Suppressor macrophage (primary cell): ENCODE results near the gene ENC1.

ENCODE experiments used
- DNase-seq, 4 experiments: peaks; one replicate each; pipeline ENCODE4 v3.0.0-alpha.2; 2020 to 2022

Gene ENC1

DNA sequence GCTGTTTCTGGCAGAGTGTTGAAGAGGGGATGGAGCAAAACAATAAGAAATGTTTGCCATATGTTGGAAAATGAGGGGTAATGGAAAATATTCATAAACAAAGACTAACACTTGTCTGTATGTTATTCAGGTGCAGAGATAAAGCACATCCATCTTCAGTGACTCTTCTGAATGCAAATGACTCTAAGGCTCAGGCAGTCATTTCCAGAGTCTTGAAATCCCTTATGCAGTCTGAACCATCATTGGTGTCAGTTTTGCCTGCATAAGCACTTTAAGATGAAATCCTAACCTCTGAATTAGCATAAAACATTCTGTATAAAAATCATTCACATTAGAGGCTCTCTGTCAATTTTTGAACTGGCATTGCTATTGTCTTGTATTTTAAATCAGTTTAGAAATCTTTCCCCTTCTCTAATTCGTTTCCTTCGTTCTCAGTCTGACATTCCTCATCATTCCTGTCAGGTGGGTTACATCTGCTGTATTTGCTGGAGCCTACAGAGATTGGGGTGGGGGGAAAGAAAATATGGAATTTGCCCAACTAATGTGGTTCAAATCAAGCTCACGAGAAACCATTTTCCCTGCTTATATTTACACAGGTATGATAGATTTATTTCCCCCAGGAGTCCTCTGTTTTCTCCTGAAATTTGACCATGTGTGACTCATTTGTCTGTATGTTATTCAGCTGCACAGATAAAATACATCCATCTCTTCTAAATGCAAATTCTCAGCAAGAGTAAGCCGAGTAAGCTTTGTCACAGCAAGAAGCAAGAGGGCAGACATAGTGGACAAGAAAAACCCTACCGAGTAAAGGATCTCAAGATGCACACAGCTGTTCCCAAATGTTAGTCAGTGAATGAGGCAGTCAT is 31.6 kb downstream of the ENC1 start:
- DNase-seq: no peak

DNA sequence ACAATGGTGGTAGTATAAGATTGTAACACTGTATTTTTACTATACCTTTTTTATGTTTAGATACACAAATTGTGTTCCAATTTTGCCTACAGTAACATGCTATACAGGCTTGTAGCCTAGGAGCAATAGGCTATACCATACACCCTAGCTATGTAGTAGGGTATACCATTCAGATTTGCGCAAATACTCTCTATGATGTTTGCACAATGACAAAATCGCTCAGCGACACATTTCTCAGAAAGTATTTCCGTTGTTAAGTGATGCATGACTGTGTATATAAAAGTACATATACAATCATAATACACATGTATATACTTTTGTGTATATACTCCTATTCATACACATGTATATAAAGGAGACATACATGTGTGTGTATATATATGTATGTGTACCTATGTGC is 34.8 kb downstream of the ENC1 start:
- DNase-seq: no peak

DNA sequence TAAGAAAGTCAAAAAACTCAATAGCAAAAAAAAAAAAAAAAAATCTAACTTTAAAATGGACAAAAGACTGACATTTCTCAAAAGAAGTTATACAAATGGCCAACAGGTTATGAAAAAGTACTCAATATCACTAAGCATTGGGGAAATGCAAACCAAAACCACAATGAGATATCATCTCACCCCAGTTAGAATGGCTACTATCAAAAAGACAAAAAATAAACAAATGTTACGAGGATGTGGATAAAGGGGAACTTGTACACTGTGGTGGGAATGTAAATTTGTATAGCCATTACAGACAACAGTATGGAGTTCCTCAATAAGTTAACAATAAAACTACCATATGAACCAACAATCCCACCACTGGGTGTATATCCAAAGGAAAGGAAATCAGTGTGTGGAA is 37.2 kb downstream of the ENC1 start:
- peak in 2 of 4 experiments; percentile 7 to 25 for DNase-seq

DNA sequence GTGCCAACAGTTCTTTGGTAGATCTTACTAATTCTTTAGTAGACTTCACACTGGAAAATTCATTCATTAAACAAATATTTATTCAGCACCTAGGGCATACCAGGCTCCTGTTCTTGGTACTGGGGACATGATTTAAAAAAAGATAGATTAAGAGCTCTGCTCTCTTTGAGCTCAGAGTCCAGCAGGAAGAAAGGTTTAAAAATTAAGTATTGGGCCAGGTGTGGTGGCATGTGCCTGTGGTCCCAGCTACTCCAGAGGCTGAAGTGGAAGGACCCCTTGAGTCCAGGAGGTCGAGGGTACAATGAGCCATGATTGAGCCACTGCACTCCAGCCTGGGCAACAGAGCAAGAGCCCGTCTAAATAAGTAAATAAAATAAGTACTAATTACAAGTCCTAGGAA is 41.4 kb downstream of the ENC1 start:
- no peak for DNase-seq

DNA sequence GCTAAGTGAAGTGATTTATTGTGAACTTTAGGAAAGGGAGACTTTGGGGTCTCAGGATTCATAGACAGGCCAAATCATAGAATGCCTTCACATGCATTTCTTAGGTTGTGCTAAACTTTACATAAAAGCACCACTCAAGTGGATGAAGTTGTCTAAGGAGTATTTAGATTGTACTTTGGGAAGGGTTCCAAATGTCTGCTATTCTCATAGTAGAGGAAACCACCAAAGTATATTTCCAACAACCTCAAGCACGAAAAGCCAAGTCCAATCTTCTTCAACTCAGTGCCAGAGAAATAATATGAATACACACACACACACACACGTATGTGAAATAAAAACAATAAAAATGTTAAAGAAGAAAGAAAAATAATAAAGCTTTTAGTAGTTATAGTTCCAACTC is 41.8 kb downstream of the ENC1 start:
- DNase-seq: no peak

DNA sequence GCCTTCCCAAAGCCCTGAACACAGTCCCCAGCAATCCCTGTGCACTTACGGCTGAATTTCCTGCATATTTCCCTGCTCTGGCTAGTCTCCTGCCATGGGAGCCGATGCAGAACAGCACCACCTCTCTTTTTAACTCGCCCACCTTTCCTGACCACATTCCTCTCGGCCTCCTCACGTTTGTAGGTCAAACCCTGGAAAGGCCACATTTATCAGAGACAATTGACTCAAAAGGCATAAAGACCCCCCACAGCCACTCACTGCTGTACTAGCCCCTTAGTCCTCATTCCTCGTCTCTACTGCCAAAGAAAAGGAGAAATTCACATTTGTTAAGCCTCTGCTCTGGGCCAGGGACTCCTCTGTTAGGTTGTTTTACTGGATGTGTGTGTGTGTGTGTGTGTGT is 43.6 kb downstream of the ENC1 start:
- DNase-seq: no peak

DNA sequence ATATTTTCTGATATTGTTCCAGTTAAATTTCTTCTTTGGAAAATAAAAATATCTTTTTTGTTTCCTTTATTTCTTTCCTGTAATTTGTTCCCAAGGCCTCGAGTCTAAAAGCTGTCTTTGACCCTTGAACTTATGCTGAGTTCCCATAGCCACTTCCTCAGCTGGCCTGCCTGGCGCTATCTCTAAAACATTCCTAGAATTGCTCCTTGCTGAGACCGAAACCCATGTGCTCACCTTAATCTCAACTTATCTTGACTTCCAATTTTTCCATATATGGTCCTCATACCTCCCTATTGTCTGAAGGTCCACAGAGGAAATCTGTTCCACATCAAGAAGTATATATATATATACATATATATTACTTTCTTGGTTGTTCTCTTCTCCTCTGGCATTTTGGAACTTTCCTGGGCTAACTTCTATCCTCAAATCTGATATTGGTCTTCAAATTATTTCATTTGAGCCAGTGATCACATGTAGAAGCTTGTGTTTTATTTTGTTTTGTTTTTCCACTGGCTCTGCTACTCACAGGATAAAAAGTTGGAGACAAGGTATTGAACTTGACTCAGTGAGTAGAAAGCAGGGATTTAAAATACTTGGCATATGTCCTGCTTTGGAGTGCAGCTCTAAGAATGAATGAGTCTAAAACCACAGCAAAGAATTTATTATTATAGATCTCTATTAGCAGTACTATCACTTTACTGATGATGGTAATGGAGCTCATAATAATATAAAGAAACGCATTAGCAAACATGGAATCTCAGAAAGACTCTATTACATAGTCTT is 45.2 kb downstream of the ENC1 start:
- no peak for DNase-seq

DNA sequence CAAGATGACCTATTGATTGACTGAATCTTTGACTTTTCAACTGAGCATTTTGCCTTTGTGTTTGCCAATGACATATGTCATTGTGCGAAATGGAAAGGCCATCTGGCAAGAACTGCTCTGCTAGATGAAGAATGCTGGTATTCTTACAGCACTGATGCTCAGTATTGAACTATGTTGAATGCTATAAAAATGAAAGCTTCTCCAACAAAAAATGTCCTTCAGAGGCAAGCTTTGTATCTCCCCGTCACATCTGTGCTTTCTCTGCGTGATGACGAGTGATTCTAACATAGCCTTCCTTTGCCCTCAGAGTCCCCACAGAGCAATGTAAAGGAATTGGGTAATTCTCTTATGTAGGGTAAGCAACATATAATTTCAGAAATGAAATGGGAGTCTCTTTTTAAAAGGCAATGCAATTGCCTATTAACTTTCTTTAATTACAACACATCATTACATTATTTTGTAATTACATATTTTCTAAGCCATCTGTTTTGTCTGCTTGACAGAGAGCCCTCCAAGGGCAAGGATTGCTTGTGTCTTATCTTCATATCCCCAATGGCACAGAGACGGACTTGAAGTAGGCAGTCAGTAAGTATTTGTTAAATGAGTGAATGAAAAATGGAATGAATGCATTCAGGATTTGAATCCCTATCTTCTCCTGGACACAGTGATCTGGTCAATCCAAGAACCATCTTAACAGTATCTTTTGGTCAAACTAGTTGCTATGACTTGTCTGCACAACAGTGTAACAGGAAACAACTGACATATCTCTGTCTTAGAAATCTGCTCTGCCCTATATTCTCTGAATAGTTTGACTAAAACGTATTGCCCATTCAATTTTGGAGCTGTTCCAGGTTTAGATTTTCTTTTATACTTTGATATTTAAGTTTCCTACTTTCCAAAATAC is 46.1 kb downstream of the ENC1 start:
- DNase-seq: no peak

DNA sequence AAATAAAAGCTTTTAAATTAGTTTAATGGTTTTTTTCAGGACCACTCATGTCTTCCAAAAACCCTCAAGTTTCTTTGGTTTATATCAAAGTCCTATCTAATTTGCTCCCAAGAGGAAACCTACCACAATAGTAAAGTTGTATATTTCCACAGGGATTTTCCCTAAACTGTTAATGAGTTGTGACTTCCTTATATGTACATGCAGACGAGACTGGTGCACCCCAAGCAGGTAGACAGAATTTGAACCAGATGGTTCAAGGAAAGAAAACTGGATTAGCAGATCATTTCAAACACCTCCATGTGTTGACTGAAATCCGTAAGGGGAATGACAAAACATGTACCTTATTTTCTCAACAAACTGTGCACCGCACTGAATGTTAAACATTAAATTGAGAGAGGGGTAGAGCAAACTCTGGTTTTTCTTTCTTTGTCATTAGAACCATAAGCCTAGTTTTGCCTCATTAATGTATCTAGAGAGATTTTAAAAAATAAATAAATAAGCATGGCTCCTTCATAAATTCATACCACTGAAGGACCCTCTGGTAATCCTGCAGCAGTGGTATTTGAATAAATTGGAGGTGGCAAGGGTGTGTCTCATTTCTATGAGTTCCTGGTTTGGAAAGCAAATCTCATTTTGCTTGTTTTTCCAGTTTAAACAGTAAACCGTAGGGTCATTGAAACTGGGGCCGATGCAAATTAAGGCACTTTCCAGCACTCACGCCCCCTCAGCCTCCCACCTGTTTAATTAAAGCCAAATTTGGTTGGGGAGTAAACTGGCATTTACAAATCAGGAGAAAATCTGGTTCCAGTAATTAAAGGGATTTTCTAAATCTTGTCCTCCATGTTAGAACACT is 51.1 kb downstream of the ENC1 start:
- no peak for DNase-seq

DNA sequence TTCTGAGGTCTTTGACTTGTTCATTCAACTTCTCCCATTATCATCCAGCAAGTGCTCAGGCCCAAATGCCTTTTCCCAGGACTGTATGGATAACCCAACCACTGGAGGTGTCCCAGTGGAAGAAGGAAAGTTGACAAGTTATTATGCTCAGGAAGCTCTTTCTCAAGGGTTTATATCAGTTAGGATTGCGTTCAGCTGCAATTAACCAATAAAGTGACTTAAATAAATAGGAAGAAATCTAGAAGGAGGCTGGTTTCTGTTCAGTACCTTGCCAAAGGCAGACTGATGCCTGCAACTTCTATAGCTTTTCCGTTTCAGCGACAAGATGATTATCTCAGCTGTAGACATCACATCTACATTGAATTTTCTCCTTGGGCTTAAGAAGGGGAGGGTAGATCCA is 52.1 kb downstream of the ENC1 start:
- no peak for DNase-seq

DNA sequence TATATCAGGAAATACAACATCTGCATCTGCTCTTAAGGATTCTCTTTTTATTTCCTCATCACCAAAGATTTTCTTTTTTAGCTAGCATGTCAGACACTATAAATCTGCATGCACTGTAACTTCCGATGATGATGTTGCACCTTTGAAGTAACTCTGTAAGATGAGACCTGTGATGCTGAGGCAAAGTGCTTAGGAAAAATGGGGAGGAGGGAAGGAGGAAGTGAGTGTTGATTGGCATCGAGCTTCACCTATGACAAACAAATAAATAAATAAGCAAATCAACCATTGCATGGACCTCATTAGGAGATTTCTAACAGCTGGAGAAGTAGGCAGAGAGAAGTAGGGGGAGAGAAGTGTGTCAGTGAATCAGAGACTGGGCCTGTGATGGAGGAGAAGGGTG is 52.6 kb downstream of the ENC1 start:
- DNase-seq: no peak

DNA sequence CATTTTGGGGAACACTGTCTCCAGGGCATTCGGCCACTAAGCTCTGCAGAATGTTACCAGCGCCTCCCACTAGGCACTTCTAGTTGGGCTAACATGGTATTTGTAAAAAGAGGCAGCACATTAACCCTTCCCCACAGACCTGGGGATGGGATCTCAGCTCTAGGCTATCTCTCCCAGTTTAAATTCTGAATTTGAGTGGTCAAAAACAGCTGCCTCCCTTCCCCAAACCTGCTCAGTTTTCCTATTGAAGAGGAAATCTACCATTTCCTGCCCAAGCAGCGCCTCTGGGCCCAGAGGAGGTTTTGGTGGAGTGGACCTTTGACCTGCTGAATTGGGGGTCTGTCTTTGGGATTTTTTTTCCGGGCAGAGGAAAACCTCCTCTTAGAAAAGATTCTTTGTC is 53.2 kb downstream of the ENC1 start:
- DNase-seq: peak in 1 of 4 experiments; percentile 12

DNA sequence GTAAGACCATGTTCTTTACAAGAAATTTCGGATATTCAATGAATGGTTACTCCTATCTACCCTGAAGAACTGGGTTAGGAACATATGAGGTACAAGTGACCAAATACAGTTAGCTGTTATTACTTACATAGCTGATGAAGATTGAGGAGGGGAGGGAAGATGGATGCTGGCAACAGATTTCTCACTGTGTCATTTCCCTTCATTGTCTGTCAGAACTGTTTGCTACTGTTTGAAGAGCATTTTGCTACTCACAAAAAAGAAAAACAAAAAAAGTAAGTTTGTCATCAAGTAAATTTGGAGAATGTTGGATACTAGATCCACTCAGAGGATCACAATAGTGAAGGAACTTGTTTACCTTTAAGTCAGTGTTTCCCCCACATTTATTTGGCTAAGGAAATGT is 53.7 kb downstream of the ENC1 start:
- DNase-seq: no peak

DNA sequence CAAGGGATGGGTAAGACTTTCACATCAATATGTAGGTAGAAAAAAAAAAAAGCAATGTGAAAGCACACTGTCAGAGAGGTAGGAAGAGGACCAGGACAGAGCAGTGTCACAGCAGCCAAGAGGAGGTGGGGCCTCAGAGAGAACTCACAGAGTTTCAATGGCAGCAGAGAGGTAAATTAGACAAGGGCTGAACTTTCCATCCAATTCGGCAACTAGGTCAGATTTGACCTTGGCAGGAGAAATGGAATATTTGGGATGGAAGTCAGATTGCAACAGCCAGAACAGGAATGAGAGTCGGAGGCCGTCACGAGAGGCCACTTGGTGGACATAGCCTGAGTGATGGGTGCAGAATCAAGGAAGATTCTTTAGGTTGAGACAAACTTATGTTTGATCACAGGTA is 57.7 kb downstream of the ENC1 start:
- DNase-seq: no peak

DNA sequence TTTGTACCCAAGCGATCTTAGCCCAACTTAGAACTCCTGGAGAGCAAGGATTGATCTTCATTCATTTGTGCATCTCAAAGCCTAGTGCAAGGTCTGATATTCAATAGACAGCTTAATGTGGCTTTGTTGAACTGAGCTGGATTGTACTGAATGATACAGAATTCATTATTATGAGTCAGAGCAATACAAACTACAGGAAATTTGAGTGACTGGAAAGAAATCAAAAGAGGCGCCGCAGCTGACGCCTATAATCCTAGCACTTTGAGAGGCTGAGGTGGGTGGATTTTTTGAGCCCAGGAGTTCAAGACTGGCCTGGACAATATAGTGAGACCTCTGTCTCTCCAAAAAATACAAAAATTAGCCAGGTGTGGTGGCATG is 58.6 kb downstream of the ENC1 start:
- DNase-seq: no peak

DNA sequence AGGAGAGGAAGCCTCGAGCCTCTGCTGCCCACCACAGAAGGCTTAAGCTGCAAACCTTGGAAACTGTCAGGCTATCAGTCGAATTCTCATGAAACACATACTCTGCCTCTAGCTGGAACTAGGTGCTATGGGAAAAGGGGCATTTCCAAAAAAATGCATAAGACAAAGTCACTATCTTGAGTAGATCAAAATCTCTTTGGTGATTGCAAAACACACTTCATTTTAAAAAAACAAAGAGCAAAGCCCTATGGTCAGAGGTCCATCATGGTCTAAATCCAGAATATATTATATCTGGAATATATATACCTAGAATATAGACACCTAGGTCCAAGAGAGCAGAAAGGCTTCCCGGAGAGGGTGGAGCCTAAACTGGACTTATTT is 59.8 kb downstream of the ENC1 start:
- no peak for DNase-seq

DNA sequence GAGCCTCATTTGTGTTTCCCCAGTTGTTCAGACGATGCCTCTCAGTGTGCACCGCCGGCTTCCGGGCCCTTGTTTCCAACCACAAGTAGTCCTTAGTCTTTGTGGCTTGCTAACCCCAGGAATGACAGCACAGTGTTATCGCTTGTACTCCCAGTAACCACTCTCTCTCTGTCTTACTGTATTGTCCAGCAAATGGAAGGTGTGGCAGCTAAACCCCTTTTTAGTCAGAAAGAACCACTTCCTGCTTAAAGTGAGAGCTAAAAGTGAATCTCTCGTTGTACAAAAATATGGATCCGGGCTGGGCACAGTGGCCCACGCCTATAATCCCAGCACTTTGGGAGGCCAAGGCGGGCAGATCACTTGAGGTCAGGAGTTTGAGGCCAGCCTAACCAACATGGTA is 61.3 kb downstream of the ENC1 start:
- peak in 2 of 4 experiments; percentile 3 to 25 for DNase-seq

DNA sequence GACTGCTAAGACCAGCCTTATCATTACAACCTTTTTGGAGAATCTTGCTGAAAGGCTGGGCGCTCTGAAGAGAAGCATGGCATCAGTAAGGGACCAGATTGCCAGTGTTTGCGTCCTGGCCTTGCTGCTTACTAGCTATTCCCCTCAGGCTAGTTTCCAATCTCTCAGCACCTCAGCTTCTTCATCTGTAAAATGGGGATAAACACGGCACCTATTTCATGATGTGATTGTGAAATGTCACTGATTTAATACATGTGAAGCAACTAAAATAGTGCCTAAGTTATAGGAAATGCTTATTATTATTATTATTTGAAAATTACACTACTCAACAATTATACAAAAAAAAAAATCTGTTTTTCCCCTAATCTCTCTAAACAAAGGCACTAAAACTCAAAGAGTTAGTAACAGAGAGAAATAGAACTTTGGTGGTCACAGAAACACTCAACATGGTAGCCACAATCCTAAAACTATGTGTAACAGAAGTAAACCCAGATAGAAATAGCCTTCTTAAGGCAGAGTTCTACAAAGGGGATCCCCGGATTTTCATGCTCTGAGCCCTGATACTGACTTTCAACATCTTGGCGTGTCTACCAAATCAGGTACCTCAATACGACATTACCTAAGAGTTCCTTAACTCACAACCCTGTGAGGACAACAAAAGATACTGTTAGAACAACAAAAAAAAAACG is 62.0 kb downstream of the ENC1 start:
- no peak for DNase-seq
